HepG2 (cell line): ENCODE results near the gene DIP2C. TPM values are rescaled to one million over a fixed set of nuclear protein-coding genes. Genes with fewer than 3 reads are reported as not detected.
A peak's percentile ranks its signal among the peaks of the same experiment; 100 is the strongest.

Experiments used
- ATAC-seq: fragments of 200-7000 bp; cut with Tn5 transposase; 3 replicates; pipeline ENCODE4 v1.9.1; 2020; ENCODE audit warnings: mild to moderate bottlenecking, moderate library complexity
- BruUV-seq: library from RNA; stranded (reverse); fragments of 400-500 nt; replicated peaks from 2 replicates; lab custom pipeline; 2021; lab: Mats Ljungman, UMichigan
- CTCF ChIA-PET: fragments of 300-600 bp; formaldehyde crosslinking; extraction: SDS; loops from one replicate; lab custom pipeline; 2021; ENCODE audit warnings: low total read pairs, inconsistent platforms, low intra/inter-chr PET ratio; lab: Yijun Ruan, JAX
- POLR2A ChIA-PET: fragments of 350-600 bp; sonication (Branson Sonifier 250); formaldehyde crosslinking; loops from one replicate; lab custom pipeline; 2020; ENCODE audit warnings: antibody characterized with exemption, inconsistent platforms; lab: Yijun Ruan, JAX
- DNase-seq: peaks from one replicate; pipeline ENCODE4 v3.0.0-alpha.2; 2015; ENCODE audit warnings: low spot score
- FAIRE-seq: peaks from 3 replicates; lab custom pipeline; 2011; peaks lifted over from hg19 to GRCh38; lab: Jason Lieb, UNC
- H2AFZ ChIP-seq: one replicate; pipeline ENCODE4 v1.6.1; 2011; ENCODE audit warnings: low read length, inconsistent platforms
- H3K27ac ChIP-seq: fragments of 300-600 bp; 3 replicates; pipeline ENCODE4 v1.8.0; 2011; ENCODE audit warnings: mixed run types, mild to moderate bottlenecking, mixed read lengths, low read length, inconsistent platforms; ENCODE audit not compliant: insufficient read depth; ENCODE audit errors: extremely low read length
- H3K27me3 ChIP-seq, 2 experiments: fragments of 200-600 bp in 1 of 2; 2 replicates in 1 of 2; 3 replicates in 1 of 2; pipeline versions ENCODE4 v1.6.0 to v1.8.0; 2011; ENCODE audit warnings: low read length in 2 of 2, mild to moderate bottlenecking in 2 of 2, moderate library complexity in 2 of 2, inconsistent platforms in 1 of 2; ENCODE audit not compliant: insufficient read depth in 2 of 2, control insufficient read depth in 1 of 2
- H3K36me3 ChIP-seq, 2 experiments: fragments of 200-600 bp in 1 of 2; replicated peaks in 1 of 2; 2 replicates in 1 of 2; 3 replicates in 1 of 2; pipeline versions ENCODE4 v1.5.1 to v1.8.0; 2011; ENCODE audit warnings: low read length in 2 of 2, inconsistent platforms in 1 of 2; ENCODE audit not compliant: insufficient read depth in 2 of 2, control insufficient read depth in 1 of 2
- H3K4me1 ChIP-seq: 2 replicates; pipeline ENCODE4 v1.5.1; 2012; ENCODE audit warnings: low read length, inconsistent platforms; ENCODE audit not compliant: insufficient read depth
- H3K4me2 ChIP-seq: 2 replicates; pipeline ENCODE4 v1.6.0; 2011; ENCODE audit warnings: low read depth, low read length, inconsistent platforms
- H3K4me3 ChIP-seq, 3 experiments: fragments of 200-600 bp in 1 of 3; sonication (generic), shearing (Covaris generic) in 1 of 3; replicated peaks in 1 of 3; 2 replicates each; pipeline ENCODE4 v1.5.1; 2011 to 2016; ENCODE audit warnings: low read length in 3 of 3, inconsistent platforms in 2 of 3, low read depth in 2 of 3, mild to moderate bottlenecking in 2 of 3, control low read depth in 1 of 3, mixed read lengths in 1 of 3; ENCODE audit not compliant: insufficient read depth in 1 of 3
- H3K79me2 ChIP-seq: one replicate; pipeline ENCODE4 v1.6.1; 2011; ENCODE audit warnings: low read length, inconsistent platforms; ENCODE audit not compliant: insufficient read depth
- H3K9ac ChIP-seq: 2 replicates; pipeline ENCODE4 v1.6.0; 2011; ENCODE audit warnings: mild to moderate bottlenecking, low read depth, low read length, inconsistent platforms; ENCODE audit not compliant: insufficient read depth
- H3K9me3 ChIP-seq: 2 replicates; pipeline ENCODE4 v1.5.1; 2012; ENCODE audit warnings: mild to moderate bottlenecking, low read length
- H4K20me1 ChIP-seq: 2 replicates; pipeline ENCODE4 v1.6.0; 2011; ENCODE audit warnings: inconsistent platforms, mild to moderate bottlenecking, low read length, moderate library complexity; ENCODE audit not compliant: insufficient read depth
- AGO2 ChIP-seq: fragments of 200-400 bp; formaldehyde crosslinking; optimal IDR thresholded peaks from 2 replicates; pipeline ENCODE3; 2017; ENCODE audit warnings: mild to moderate bottlenecking, low read depth, low read length, moderate library complexity
- ARID3A ChIP-seq: IDR thresholded peaks from 2 replicates; pipeline ENCODE4 v1.6.1; 2012; ENCODE audit warnings: low read depth, low read length, improper control_type of control experiment
- DPF2 ChIP-seq: sonication (generic); formaldehyde crosslinking; IDR thresholded peaks from 2 replicates; pipeline ENCODE4 v1.4.0; 2020; ENCODE audit warnings: mild to moderate bottlenecking, low read depth, missing genetic modification reagents, borderline replicate concordance
- EHMT2 ChIP-seq: fragments of 200-600 bp; sonication (generic); IDR thresholded peaks from 2 replicates; pipeline ENCODE4 v1.7.0; 2017; ENCODE audit warnings: antibody characterized with exemption, low read depth, low read length, borderline replicate concordance
- FOXA3 ChIP-seq: IDR thresholded peaks from 2 replicates; pipeline ENCODE4 v1.6.1; 2016; ENCODE audit warnings: missing genetic modification reagents, missing compliant biosample characterization
- FOXJ3 ChIP-seq: sonication (generic); formaldehyde crosslinking; IDR thresholded peaks from 2 replicates; pipeline ENCODE4 v1.4.0; 2020; ENCODE audit warnings: missing genetic modification reagents, mild to moderate bottlenecking, borderline replicate concordance
- GPN1 ChIP-seq: sonication (generic); formaldehyde crosslinking; IDR thresholded peaks from 2 replicates; pipeline ENCODE4 v1.5.1; 2020; ENCODE audit warnings: missing genetic modification reagents, borderline replicate concordance
- HES4 ChIP-seq: sonication (generic); formaldehyde crosslinking; IDR thresholded peaks from 2 replicates; pipeline ENCODE4 v1.9.0; 2021; ENCODE audit warnings: mild to moderate bottlenecking, missing genetic modification reagents, borderline replicate concordance
- HNF4G ChIP-seq, 2 experiments: sonication (generic) in 1 of 2; formaldehyde crosslinking in 1 of 2; IDR thresholded peaks; 2 replicates each; pipeline versions ENCODE4 v1.4.0 to v1.6.1; 2011 to 2020; ENCODE audit warnings: borderline replicate concordance in 2 of 2, low read depth in 2 of 2, mild to moderate bottlenecking in 2 of 2, low read length in 1 of 2, missing genetic modification reagents in 1 of 2, moderate library complexity in 1 of 2
- KDM3A ChIP-seq: IDR thresholded peaks from 2 replicates; pipeline ENCODE4 v1.6.1; 2018; ENCODE audit warnings: low read depth, missing compliant biosample characterization
- LBX2 ChIP-seq: sonication (generic); formaldehyde crosslinking; IDR thresholded peaks from 2 replicates; pipeline ENCODE4 v1.5.0; 2020; ENCODE audit warnings: missing genetic modification reagents, mild to moderate bottlenecking, borderline replicate concordance
- MAFG ChIP-seq: sonication (generic); formaldehyde crosslinking; IDR thresholded peaks from 2 replicates; pipeline ENCODE4 v1.5.1; 2020; ENCODE audit warnings: mild to moderate bottlenecking, missing genetic modification reagents
- MXD4 ChIP-seq: IDR thresholded peaks from 2 replicates; pipeline ENCODE4 v1.6.1; 2016; ENCODE audit warnings: mild to moderate bottlenecking, missing biosample characterization, missing genetic modification reagents
- SMAD1 ChIP-seq: sonication (generic); formaldehyde crosslinking; IDR thresholded peaks from 2 replicates; pipeline ENCODE4 v1.4.0; 2020; ENCODE audit warnings: missing genetic modification reagents, low read depth, mild to moderate bottlenecking, borderline replicate concordance
- TSC22D2 ChIP-seq: sonication (generic); formaldehyde crosslinking; IDR thresholded peaks from 2 replicates; pipeline ENCODE4 v1.5.1; 2020; ENCODE audit warnings: missing genetic modification reagents, mild to moderate bottlenecking, borderline replicate concordance
- ZBTB7A ChIP-seq: sonication (generic); formaldehyde crosslinking; IDR thresholded peaks from 2 replicates; pipeline ENCODE4 v1.8.0; 2022; ENCODE audit warnings: mild to moderate bottlenecking, missing genetic modification reagents
- ZFX ChIP-seq: sonication (generic); formaldehyde crosslinking; IDR thresholded peaks from 2 replicates; pipeline ENCODE4 v1.4.0; 2020; ENCODE audit warnings: mild to moderate bottlenecking, low read depth, missing genetic modification reagents, moderate library complexity
- ZNF230 ChIP-seq: sonication (generic); formaldehyde crosslinking; IDR thresholded peaks from 2 replicates; pipeline ENCODE4 v1.4.0; 2020; ENCODE audit warnings: mild to moderate bottlenecking, missing genetic modification reagents
- ZNF260 ChIP-seq: sonication (generic); formaldehyde crosslinking; IDR thresholded peaks from 2 replicates; pipeline ENCODE4 v1.4.0; 2020; ENCODE audit warnings: missing genetic modification reagents, low read depth, mild to moderate bottlenecking, borderline replicate concordance
- ZNF510 ChIP-seq: sonication (generic); formaldehyde crosslinking; IDR thresholded peaks from 2 replicates; pipeline ENCODE4 v1.4.0; 2020; ENCODE audit warnings: low read depth, mild to moderate bottlenecking, missing genetic modification reagents
- ZNF564 ChIP-seq: sonication (generic); formaldehyde crosslinking; IDR thresholded peaks from 2 replicates; pipeline ENCODE4 v1.8.1; 2023; ENCODE audit warnings: mild to moderate bottlenecking, missing genetic modification reagents
- ZNF670 ChIP-seq: sonication (generic); formaldehyde crosslinking; IDR thresholded peaks from 2 replicates; pipeline ENCODE4 v1.8.0; 2022; ENCODE audit warnings: mild to moderate bottlenecking, missing genetic modification reagents, borderline replicate concordance
- ZNF724P ChIP-seq: sonication (generic); formaldehyde crosslinking; IDR thresholded peaks from 2 replicates; pipeline ENCODE4 v1.8.0; 2022; ENCODE audit warnings: missing genetic modification reagents, borderline replicate concordance
- ZZZ3 ChIP-seq: sonication (generic); formaldehyde crosslinking; IDR thresholded peaks from 2 replicates; pipeline ENCODE4 v1.4.0; 2020; ENCODE audit warnings: missing genetic modification reagents, mild to moderate bottlenecking, borderline replicate concordance
- WGBS: methylation state at CpG from one replicate; pipeline ENCODE4 v1.1.6; 2017; ENCODE audit warnings: low lambda C conversion rate; 5-methylcytosine and 5-hydroxymethylcytosine counted together
- in situ Hi-C: cut with HindIII; loops from 2 replicates; pipeline ENCODE4 v1.10.0; 2017; ENCODE audit warnings: low pct_unique_long_range_greater_than_20kb; ENCODE audit not compliant: extremely low pct_ligation_motif_present
- intact Hi-C: fragments of 100-400 bp; cut with micrococcal nuclease; formaldehyde crosslinking; loops from one replicate; pipeline ENCODE4 v1.10.0; 2022; ENCODE audit not compliant: unreplicated experiment
- polyA plus RNA-seq, 8 experiments: library from polyadenylated mRNA; depleted of rRNA in 3 of 8; stranded (reverse) in 7 of 8; unstranded in 1 of 8; fragments of >200 nt; fragmentation: Illumina TruSeq in 4 of 8; extraction: Trizol in 4 of 8; gene quantifications; 2 replicates each; pipeline versions ENCODE4 v1.2.1 to v1.2.3, GENCODE V29; 2011 to 2016; ENCODE audit warnings: low read depth in 4 of 8, missing spikeins in 1 of 8, mixed read lengths in 1 of 8; ENCODE audit not compliant: insufficient read depth in 1 of 8
- total RNA-seq, 5 experiments: library from RNA; depleted of rRNA; stranded (reverse); fragments of >200 nt; fragmentation: Illumina TruSeq; extraction: Trizol; gene quantifications; 2 replicates each; pipeline ENCODE4 v1.2.3, GENCODE V29; 2016; ENCODE audit warnings: low read depth in 1 of 5

Gene DIP2C
- total and polyA plus RNA-seq, 2 of the 13 experiments (the other 11 are each of a cell fraction or from before 2014, with no cell fraction given): 2.2 to 2.7 TPM

GRCh38 chr10:306675-307185, 382.7 kb downstream of the DIP2C start:
- 23% methylated on average over 4 of the region's 8 CpGs for WGBS
- POLR2A ChIA-PET: interaction anchor here (0.9 kb wide), 1 partner anchor 22 kb away, joined by 3 read pairs; no protein-coding TSS in a partner anchor
- no peaks in the 10 kb centered on the region for H4K20me1 ChIP-seq
- H3K9me3 ChIP-seq: no peaks in the 10 kb centered on the region
- no peak overlapping the region for H3K4me3 ChIP-seq
- CTCF ChIA-PET: no interaction called here
- H3K36me3 ChIP-seq: no peaks in the 10 kb centered on the region; a peak in 1 of 5 replicates
- H3K4me2 ChIP-seq: no peak overlapping the region; the same call in 1 of the 2 replicates
- H3K4me1 ChIP-seq: peaks cover 34% of the 10 kb centered on the region
- in situ Hi-C loops: no loop called here
- DNase-seq: peak; percentile 61
- no peak overlapping the region for H2AFZ ChIP-seq
- no peaks in the 10 kb centered on the region for H3K27me3 ChIP-seq
- intact Hi-C loops: no loop called here
- BruUV-seq: no TSS peak
- no peak overlapping the region for H3K9ac ChIP-seq
- H3K79me2 ChIP-seq: no peaks in the 10 kb centered on the region
- peak; percentile 97 for ATAC-seq
- FAIRE-seq: peak; percentile 21
- peak overlapping the region; percentile 14 for H3K27ac ChIP-seq
- TF ChIP-seq HNF4G (IDR thresholded peaks at IDR 0.05; ENCODE audit: borderline replicate concordance, low read depth, low read length) (peak; percentile 55), HNF4G (CRISPR knock-in tag; IDR thresholded peaks at IDR 0.05; ENCODE audit: borderline replicate concordance, low read depth) (no peak), MAFG (CRISPR knock-in tag) (no peak), ZFX (CRISPR knock-in tag) (0 out of 2 replicates have a peak, but pooled peaks have one; percentile 33), ZNF564 (no peak), DPF2 (CRISPR knock-in tag) (no peak), TSC22D2 (CRISPR knock-in tag) (no peak), ZNF230 (CRISPR knock-in tag) (no peak), ZBTB7A (CRISPR knock-in tag) (no peak), SMAD1 (CRISPR knock-in tag) (no peak), ZNF724P (no peak), ARID3A (no peak), FOXJ3 (CRISPR knock-in tag) (no peak), FOXA3 (CRISPR knock-in tag) (no peak), GPN1 (CRISPR knock-in tag) (no peak), ZNF670 (no peak), ZNF260 (no peak), MXD4 (CRISPR knock-in tag) (no peak), AGO2 (no peak), ZZZ3 (CRISPR knock-in tag) (no peak; the same call in 1 of the 2 replicates), KDM3A (no peak), EHMT2 (no peak), LBX2 (no peak), HES4 (no peak), ZNF510 (CRISPR knock-in tag) (no peak)
